Keratinocyte (primary cell): ENCODE measurements around the gene CNN2. TPM values are rescaled to one million over a fixed set of nuclear protein-coding genes. Genes with fewer than 3 reads are reported as not detected.

Experiments
- DNase-seq: peaks from one replicate; pipeline ENCODE4 v3.0.0-alpha.2; 2011; ENCODE audit warnings: low read depth, missing footprints, low spot score
- FAIRE-seq: peaks from 2 replicates; lab custom pipeline; 2011; peaks lifted over from hg19 to GRCh38; lab: Jason Lieb, UNC
- H2AFZ ChIP-seq: 2 replicates; pipeline ENCODE4 v1.6.0; 2012; ENCODE audit warnings: low read length, control low read depth, inconsistent platforms; ENCODE audit not compliant: control insufficient read depth
- H3K27ac ChIP-seq: 2 replicates; pipeline ENCODE4 v1.5.1; 2011; ENCODE audit warnings: low read length; ENCODE audit not compliant: control insufficient read depth, insufficient read depth
- H3K27me3 ChIP-seq: 3 replicates; pipeline ENCODE4 v1.6.0; 2011; ENCODE audit warnings: low read length; ENCODE audit not compliant: control insufficient read depth, insufficient read depth; ENCODE audit errors: extremely low read depth
- H3K36me3 ChIP-seq, 2 experiments: 2 replicates in 1 of 2; 3 replicates in 1 of 2; pipeline ENCODE4 v1.5.1; 2011; ENCODE audit warnings: low read length in 2 of 2, mild to moderate bottlenecking in 1 of 2; ENCODE audit not compliant: control insufficient read depth in 2 of 2, insufficient read depth in 2 of 2; ENCODE audit errors: extremely low read depth in 1 of 2
- H3K4me1 ChIP-seq: 3 replicates; pipeline ENCODE4 v1.5.1; 2011; ENCODE audit warnings: low read length; ENCODE audit not compliant: control insufficient read depth, insufficient read depth; ENCODE audit errors: extremely low read depth
- H3K4me2 ChIP-seq: 3 replicates; pipeline ENCODE4 v1.6.0; 2011; ENCODE audit warnings: low read depth, low read length; ENCODE audit not compliant: control insufficient read depth, insufficient read depth; ENCODE audit errors: extremely low read depth
- H3K4me3 ChIP-seq, 3 experiments: fragments of 200-600 bp in 1 of 3; sonication (generic) in 1 of 3; 2 replicates in 2 of 3; 3 replicates in 1 of 3; pipeline ENCODE4 v1.5.1; 2011 to 2016; ENCODE audit warnings: low read length in 3 of 3, mild to moderate bottlenecking in 3 of 3, control low read depth in 2 of 3, inconsistent platforms in 1 of 3, low read depth in 1 of 3, mixed read lengths in 1 of 3, mixed run types in 1 of 3, moderate library complexity in 1 of 3; ENCODE audit not compliant: control insufficient read depth in 2 of 3, insufficient read depth in 2 of 3; ENCODE audit errors: extremely low read depth in 1 of 3
- H3K79me2 ChIP-seq: 2 replicates; pipeline ENCODE4 v1.6.0; 2012; ENCODE audit warnings: low read length; ENCODE audit not compliant: control insufficient read depth, insufficient read depth
- H3K9ac ChIP-seq: 3 replicates; pipeline ENCODE4 v1.6.0; 2011; ENCODE audit warnings: low read length; ENCODE audit not compliant: control insufficient read depth, insufficient read depth; ENCODE audit errors: extremely low read depth
- H3K9me1 ChIP-seq: 3 replicates; pipeline ENCODE4 v1.6.0; 2011; ENCODE audit warnings: low read length; ENCODE audit not compliant: control insufficient read depth, insufficient read depth; ENCODE audit errors: extremely low read depth
- H3K9me3 ChIP-seq: 2 replicates; pipeline ENCODE4 v1.5.1; 2012; ENCODE audit warnings: low read depth, low read length; ENCODE audit not compliant: control insufficient read depth
- H4K20me1 ChIP-seq: 3 replicates; pipeline ENCODE4 v1.6.0; 2011; ENCODE audit warnings: low read length; ENCODE audit not compliant: control insufficient read depth, insufficient read depth; ENCODE audit errors: extremely low read depth
- CTCF ChIP-seq, 3 experiments: IDR thresholded peaks in 1 of 3; conservative IDR thresholded peaks in 1 of 3; optimal IDR thresholded peaks in 1 of 3; 2 replicates in 2 of 3; 3 replicates in 1 of 3; pipeline versions ENCODE3 to v1.5.1; 2011; ENCODE audit warnings: low read length in 3 of 3, mild to moderate bottlenecking in 3 of 3, moderate library complexity in 2 of 3, control low read depth in 1 of 3, inconsistent platforms in 1 of 3; ENCODE audit not compliant: insufficient read depth in 2 of 3; ENCODE audit errors: extremely low read depth in 1 of 3
- EZH2 ChIP-seq: IDR thresholded peaks from one replicate; pipeline ENCODE4 v1.6.1; 2012; ENCODE audit warnings: inconsistent platforms, mild to moderate bottlenecking, low read length, moderate library complexity
- dilution Hi-C: fragments of 300-500 bp; cut with MboI; formaldehyde crosslinking; loops from one replicate; pipeline ENCODE4 v1.7.0; 2020; ENCODE audit warnings: low sequenced_read_pairs; ENCODE audit not compliant: extremely low pct_ligation_motif_present
- polyA plus RNA-seq, 5 experiments: library from polyadenylated mRNA; depleted of rRNA in 3 of 5; stranded (reverse) in 3 of 5; stranded (forward) in 1 of 5; unstranded in 1 of 5; fragments of >200 nt; gene quantifications; 1 replicate in 1 of 5; 2 replicates in 3 of 5; 3 replicates in 1 of 5; pipeline versions ENCODE4 v1.2.1 to v1.2.3, GENCODE V29; 2011 to 2012; ENCODE audit warnings: missing spikeins in 2 of 5, low read depth in 1 of 5, low replicate concordance in 1 of 5

CNN2 gene
- polyA plus RNA-seq, 1 donor (not counting 4 experiments of a cell fraction or from before 2014, with no cell fraction given) = 136 TPM

GRCh38 chr19:1084024-1084868 is 57.8 kb downstream of the CNN2 start:
- no peak for FAIRE-seq
- H3K9ac ChIP-seq = no peak overlapping the region
- H3K4me1 ChIP-seq = peaks cover 4% of the 10 kb centered on the region
- no peak overlapping the region for H3K4me3 ChIP-seq
- H3K9me3 ChIP-seq = no peaks in the 10 kb centered on the region
- no peak for DNase-seq
- H3K4me2 ChIP-seq = no peak overlapping the region
- TF ChIP-seq CTCF (optimal IDR thresholded peaks at IDR 0.05 in 1 of 3, IDR thresholded peaks at IDR 0.05 in 1 of 3, conservative IDR thresholded peaks at IDR 0.05 in 1 of 3; ENCODE audit: extremely low read depth in 1 of 3, insufficient read depth in 2 of 3, low read length in 3 of 3) (no peak), EZH2 (no peak)
- no peak overlapping the region for H3K27ac ChIP-seq
- H3K36me3 ChIP-seq = peaks cover 18% of the 10 kb centered on the region in 2 experiments
- H3K27me3 ChIP-seq = no peaks in the 10 kb centered on the region
- dilution Hi-C loops = no loop called here
- no peaks in the 10 kb centered on the region for H4K20me1 ChIP-seq
- H3K9me1 ChIP-seq = no peaks in the 10 kb centered on the region
- no peaks in the 10 kb centered on the region for H3K79me2 ChIP-seq
- no peak overlapping the region for H2AFZ ChIP-seq

DNA sequence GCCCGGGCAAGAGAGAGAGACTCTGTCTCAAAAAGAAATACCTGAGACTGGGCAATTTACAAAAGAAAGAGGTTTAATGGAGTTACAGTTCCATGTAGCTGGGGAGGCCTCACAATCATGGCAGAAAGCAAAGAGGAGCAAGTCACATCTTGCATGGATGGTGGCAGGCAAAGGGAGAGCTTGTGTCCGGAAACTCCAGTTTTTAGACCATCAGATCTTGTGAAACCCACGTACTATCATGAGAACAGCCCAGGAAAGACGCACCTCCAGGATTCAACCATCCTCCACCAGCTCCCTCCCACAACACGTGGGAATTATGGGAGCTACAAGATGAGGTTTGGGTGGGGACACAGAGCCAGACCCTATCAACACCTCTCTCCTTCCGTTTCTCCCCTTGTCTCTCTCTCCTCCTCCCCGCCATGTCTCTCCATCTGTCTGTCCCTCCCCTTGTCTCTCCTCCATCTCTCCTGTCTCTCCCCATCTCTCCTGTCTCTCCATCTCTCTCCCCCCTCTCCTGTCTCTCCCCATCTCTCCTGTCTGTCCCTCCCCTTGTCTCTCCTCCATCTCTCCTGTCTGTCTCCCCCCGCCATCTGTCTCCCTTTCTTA is 58.7 kb downstream of the CNN2 start:
- no peaks in the 10 kb centered on the region for H3K79me2 ChIP-seq
- no peak for FAIRE-seq
- no peak overlapping the region for H3K27ac ChIP-seq
- no peak overlapping the region for H3K4me2 ChIP-seq
- no peak overlapping the region for H2AFZ ChIP-seq
- no peak overlapping the region for H3K4me3 ChIP-seq
- H3K27me3 ChIP-seq = no peaks in the 10 kb centered on the region
- no peak for DNase-seq
- H3K36me3 ChIP-seq = peaks cover 20 to 21% of the 10 kb centered on the region in 2 experiments
- no peaks in the 10 kb centered on the region for H4K20me1 ChIP-seq
- dilution Hi-C loops = no loop called here
- H3K9me3 ChIP-seq = no peaks in the 10 kb centered on the region
- peaks cover 4% of the 10 kb centered on the region for H3K4me1 ChIP-seq
- TF ChIP-seq CTCF (optimal IDR thresholded peaks at IDR 0.05 in 1 of 3, IDR thresholded peaks at IDR 0.05 in 1 of 3, conservative IDR thresholded peaks at IDR 0.05 in 1 of 3; ENCODE audit: extremely low read depth in 1 of 3, insufficient read depth in 2 of 3, low read length in 3 of 3) = no peak
- TF ChIP-seq EZH2 = no peak
- no peaks in the 10 kb centered on the region for H3K9me1 ChIP-seq
- no peak overlapping the region for H3K9ac ChIP-seq
